GM12872 (cell line): ENCODE data around the gene EPS8L2.

Experiments used
- TF ChIP-seq, protein P1 (sequence below): IDR thresholded peaks from 3 replicates; pipeline ENCODE4 v1.5.1; 2011; ENCODE audit warnings: low read depth, mild to moderate bottlenecking, low read length, moderate library complexity; ENCODE audit not compliant: insufficient read depth

The EPS8L2 gene

DNA sequence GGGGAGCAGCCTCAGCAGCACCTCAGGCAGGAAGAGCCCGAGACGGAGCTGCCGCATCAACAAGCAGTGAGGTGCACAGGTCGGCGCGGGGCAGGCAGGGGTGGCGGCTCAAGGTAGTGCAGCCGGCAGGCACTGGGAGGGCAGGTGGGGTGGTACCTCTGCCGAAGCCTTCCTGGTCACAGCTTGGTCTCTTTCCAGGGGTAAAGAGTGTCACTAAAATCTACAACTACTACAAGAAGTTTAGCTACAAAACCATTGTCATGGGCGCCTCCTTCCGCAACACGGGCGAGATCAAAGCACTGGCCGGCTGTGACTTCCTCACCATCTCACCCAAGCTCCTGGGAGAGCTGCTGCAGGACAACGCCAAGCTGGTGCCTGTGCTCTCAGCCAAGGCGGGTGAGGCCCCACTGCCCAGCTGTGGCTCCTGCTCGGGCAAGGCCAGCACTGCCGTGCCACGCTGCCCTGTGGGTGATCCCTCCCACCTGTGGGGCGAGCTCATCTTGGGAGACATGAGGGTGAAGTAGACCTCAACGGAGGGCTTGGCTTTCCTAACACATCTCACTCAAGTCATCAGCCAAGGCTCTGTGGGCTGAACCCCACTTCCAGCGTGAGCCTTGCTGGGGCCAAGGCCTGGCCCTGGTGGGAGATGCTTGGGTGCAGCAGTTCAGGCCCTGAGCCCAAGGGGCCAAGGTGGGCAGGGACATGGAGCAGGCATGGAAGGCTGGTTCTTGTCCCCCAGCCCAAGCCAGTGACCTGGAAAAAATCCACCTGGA lies 57.7 kb downstream of the EPS8L2 start:
- TF ChIP-seq, protein P1, sequence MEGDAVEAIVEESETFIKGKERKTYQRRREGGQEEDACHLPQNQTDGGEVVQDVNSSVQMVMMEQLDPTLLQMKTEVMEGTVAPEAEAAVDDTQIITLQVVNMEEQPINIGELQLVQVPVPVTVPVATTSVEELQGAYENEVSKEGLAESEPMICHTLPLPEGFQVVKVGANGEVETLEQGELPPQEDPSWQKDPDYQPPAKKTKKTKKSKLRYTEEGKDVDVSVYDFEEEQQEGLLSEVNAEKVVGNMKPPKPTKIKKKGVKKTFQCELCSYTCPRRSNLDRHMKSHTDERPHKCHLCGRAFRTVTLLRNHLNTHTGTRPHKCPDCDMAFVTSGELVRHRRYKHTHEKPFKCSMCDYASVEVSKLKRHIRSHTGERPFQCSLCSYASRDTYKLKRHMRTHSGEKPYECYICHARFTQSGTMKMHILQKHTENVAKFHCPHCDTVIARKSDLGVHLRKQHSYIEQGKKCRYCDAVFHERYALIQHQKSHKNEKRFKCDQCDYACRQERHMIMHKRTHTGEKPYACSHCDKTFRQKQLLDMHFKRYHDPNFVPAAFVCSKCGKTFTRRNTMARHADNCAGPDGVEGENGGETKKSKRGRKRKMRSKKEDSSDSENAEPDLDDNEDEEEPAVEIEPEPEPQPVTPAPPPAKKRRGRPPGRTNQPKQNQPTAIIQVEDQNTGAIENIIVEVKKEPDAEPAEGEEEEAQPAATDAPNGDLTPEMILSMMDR: no peak

DNA sequence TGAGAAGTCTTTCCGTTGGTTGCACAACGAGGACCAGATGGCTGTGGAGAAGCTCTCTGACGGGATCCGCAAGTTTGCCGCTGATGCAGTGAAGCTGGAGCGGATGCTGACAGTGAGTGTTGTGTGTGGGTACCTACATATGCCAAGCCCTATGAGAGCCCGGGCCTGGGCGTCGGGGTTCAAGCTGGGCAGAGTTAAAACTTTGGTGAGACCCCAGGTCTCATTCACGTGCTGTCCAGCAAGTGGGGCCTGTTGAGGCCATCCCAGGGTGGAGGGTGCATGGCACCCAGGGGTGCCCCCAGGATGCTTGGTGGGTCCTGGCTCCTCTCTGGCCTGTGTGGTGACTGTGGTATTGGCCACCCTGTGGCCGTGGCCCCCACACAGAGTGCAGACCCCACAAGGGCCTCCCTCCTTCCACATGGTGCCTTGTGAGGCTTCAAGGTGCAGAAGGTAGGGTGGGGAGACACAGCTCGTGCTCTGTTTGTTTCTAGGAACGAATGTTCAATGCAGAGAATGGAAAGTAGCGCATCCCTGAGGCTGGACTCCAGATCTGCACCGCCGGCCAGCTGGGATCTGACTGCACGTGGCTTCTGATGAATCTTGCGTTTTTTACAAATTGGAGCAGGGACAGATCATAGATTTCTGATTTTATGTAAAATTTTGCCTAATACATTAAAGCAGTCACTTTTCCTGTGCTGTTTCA lies 58.4 kb downstream of the EPS8L2 start:
- TF ChIP-seq, protein P1: no peak

DNA sequence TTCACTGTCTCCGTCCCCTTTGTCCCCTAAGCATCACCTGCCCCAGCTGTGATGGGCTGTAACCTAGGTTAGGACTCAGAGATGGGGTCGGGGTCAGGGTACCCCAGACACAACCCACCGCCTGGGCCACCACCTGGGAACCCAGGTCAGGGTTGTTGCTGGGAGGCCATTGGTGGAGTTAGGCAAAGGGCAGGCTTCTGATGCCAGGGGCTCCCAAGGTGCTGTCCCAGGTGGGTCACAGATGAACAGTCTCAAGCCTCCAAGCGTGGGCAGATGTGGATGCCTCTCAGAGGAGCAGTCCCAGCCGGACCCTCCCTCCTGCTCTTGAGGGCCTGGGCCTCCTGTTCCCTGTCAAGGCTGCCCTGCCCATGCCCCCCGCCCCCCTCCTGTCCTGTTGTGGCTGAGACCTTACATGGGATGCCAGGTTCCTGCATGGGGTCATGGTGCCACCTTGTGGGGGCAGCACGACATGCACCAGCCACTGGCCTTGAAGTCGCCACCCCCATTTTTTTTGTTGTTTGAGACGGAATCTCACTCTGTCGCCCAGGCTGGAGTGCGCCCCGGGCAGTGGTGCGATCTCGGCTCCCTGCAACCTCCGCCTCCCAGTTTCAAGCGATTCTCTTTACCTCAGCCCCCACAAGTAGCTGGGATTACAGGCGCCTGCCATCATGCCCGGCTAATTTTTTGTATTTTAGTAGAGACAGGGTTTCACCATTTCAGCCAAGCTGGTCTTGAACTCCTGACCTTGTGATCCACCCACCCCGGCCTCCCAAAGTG lies 59.2 kb downstream of the EPS8L2 start:
- TF ChIP-seq, protein P1: peak; percentile 76

DNA sequence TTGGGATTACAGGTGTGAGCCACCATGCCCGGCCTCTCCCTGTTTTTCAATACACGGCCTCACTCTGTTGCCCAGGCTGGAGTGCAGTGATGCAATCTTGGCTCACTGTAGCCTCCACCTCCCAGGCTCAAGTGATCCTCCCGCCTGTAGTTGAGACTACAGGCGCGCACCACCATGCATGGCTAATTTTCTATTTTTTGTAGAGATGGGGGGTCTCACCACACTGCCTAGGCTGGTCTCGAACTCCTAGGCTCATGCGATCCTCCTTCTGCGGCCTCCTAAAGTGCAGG lies 59.7 kb downstream of the EPS8L2 start:
- TF ChIP-seq, protein P1: no peak

DNA sequence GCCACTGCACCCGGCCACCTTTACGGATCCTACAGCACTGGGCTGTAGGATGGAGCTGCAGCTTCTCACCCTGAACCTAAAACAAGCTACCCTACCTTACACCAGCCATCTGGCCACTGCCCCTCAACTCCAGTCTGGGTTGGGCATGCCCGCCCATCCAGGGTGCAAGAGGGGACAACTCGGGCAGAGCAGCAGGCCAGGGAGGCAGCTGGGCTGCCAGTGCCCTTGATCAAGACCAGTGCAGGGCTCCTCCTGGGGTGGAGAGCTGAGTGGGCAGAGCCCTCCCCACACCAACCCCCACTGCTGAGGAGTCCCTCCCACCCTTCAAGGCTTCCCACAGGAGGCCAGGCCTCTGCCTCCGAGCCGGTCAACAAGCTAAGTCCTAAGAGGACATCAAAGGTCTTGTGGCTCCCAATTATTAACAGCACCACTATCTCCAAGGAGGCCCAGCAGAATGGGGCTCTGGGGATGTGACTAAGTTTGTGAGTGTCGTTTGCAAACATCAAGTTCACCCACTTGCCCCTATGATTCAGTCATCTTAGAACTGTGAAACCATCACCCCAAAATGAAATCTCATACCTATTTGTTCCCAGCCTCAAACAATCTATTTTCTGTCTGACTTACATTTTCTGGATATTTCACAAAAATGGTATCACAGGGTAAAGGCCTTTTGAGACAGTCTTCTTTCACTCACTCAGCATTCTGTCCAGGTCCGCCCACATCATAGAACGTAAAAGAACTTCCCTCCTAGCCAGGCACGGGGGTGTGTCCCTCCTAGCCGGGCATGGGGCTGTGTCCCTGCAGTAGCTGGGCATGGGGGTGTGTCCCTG lies 60.3 kb downstream of the EPS8L2 start:
- TF ChIP-seq, protein P1: no peak

DNA sequence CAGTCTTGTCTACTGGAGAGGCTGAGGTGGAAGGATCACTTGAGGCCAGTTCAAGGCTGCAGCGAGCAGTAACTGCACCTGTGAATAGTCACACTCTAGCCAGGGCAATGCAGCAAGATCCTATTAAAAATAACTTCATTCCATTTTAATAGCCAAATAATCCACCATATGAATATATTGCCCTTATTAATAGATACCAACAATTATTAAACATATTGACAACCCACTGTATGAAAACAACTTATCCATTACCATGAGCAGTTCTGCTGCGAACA lies 60.8 kb downstream of the EPS8L2 start:
- TF ChIP-seq, protein P1: no peak

DNA sequence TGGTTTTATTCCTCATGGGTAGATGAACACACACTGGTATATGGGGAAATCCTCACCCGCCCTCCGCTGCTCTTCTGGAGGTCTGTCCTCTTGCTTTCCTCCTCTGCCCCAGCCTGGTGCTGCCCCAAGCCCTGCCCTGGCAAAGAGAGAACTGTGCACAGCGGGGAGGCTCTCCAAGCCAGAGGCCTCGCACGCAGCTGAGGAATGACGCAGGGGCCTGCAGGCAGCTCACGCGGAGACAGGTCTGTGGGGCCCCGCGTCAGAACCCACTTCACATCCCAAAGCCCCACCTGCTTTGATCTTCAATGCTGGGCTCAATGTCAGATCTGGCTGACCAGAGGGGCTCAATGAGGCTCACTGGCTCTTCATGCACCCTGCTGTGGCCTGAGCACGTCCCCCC lies 61.2 kb downstream of the EPS8L2 start:
- TF ChIP-seq, protein P1: no peak
